ENCODE data around the gene DIPK1A.

DNA sequence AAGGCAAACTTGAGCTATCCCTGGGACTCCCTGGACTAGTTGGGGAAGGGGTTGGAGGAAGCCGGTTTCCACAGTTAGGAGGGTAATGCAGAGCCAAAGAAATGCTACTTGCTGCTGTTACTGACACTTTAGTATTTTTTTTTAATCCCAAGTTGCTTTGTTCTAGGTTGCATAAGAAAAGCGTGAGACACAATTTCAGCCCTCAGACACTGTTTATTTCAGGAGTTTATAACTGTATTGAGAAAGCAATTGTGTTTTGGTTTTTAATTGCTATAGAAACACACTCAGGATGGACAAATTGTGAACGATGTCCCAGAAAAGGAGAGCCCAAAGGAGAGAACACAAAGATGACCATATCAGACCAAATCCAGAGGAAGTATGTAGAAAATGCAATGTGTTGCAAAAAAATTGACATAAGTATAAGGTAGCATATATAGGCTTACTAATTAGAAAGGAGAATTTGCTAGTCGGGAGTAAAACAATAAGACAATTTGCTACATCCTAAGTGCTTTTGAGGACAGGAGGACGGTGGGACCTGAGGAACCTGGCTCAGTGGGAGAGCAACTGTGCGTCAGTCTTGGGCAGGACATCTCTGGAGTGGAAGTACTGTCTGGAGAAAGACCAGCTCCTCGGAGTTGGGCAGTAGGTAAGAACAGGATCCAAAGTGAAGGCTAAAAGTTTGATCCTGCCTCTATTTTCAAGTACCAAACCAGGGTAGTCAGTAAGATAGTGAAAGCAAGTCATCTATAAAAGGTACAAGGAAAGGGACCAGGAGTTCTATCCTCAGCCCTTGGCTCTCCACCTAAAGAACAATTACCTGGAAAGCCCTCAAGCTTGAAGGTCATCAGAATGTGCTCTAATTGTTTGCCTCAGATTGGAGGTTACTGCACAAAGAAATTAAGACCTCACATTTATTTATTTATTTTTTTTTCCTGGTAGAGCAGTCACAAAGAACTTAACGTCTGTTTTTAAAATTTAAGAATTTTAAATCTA lies 39.9 kb downstream of the DIPK1A start:
- no peak for TF ChIP-seq EZH2 (IDR thresholded peaks at IDR 0.05; ENCODE audit: low read length, unreplicated experiment)
- TF ChIP-seq CTCF (conservative IDR thresholded peaks at IDR 0.05; ENCODE audit: low read depth, low read length), result no peak
